ENCODE measurements around the gene MFSD12.

- no peak for TF ChIP-seq POLR2AphosphoS5 (IDR thresholded peaks at IDR 0.05)
- no peak for TF ChIP-seq MXI1 (conservative IDR thresholded peaks at IDR 0.05; ENCODE audit: poor library complexity, severe bottlenecking)
- TF ChIP-seq CTCF (IDR thresholded peaks at IDR 0.05; ENCODE audit: poor library complexity, severe bottlenecking), result no peak
- TF ChIP-seq SMC3 (conservative IDR thresholded peaks at IDR 0.05; ENCODE audit: poor library complexity), result no peak
- no peak for TF ChIP-seq REST (IDR thresholded peaks at IDR 0.05; ENCODE audit: borderline replicate concordance)
- TF ChIP-seq EZH2 (IDR thresholded peaks at IDR 0.05; ENCODE audit: borderline replicate concordance, insufficient read depth, low read length, poor library complexity, severe bottlenecking), result no peak
- TF ChIP-seq RAD21 (conservative IDR thresholded peaks at IDR 0.05), result no peak
- TF ChIP-seq EP300 (conservative IDR thresholded peaks at IDR 0.05; ENCODE audit: poor library complexity, severe bottlenecking), result no peak
- TF ChIP-seq TAF1 (IDR thresholded peaks at IDR 0.05; ENCODE audit: low read depth), result no peak
Measured at GRCh38 chr19:3591876-3592613, 34.7 kb upstream of the MFSD12 start.
